ENCODE measurements around the gene CACFD1. TPM values are rescaled to one million over a fixed set of nuclear protein-coding genes. Genes with fewer than 3 reads are reported as not detected.

CACFD1 gene
- total RNA-seq, 2 experiments from 2014 or later, result 16.7 to 17.2 TPM

GRCh38 chr9:133417541-133418461 is 42.0 kb upstream of the CACFD1 start, which contains the start of gene REXO4:
TSS of gene REXO4 (minus strand) at chr9:133418010. CDS start at chr9:133417844, 166 bp downstream.
- ChIA-PET POLR2A (interaction anchor here (1.5 to 1.7 kb wide), 2 partner anchors 42 kb away, joined by 4 to 5 read pairs; partner anchors contain the start of gene CACFD1), CTCF (ENCODE audit: unreplicated experiment) (no interaction called here)
- Histone ChIP-seq H3K4me1 (ENCODE audit: insufficient read depth, low read length, poor library complexity, severe bottlenecking) (peaks cover 50% of the 10 kb centered on the region), H3K9me3 (ENCODE audit: low read length) (no peaks in the 10 kb centered on the region), H3K4me3 (ENCODE audit: low read depth, low read length, poor library complexity, severe bottlenecking) (peak within 1 kb of the TSS; percentile 88), H3K27ac (ENCODE audit: low read depth, low read length, poor library complexity, severe bottlenecking) (peak within 1 kb of the TSS; percentile 65), H3K4me2 (ENCODE audit: low read length) (peak within 1 kb of the TSS; percentile 91), H4K20me1 (ENCODE audit: insufficient read depth, low read length) (0 out of 2 replicates have a peak, but pooled peaks cover 5% of the 10 kb centered on the region), H3K36me3 (ENCODE audit: insufficient read depth, low read length) (peaks cover 39% of the 10 kb centered on the region), H2AFZ (ENCODE audit: low read length) (peak within 1 kb of the TSS; percentile 22; the same call in 1 of the 2 replicates), H3K79me2 (ENCODE audit: insufficient read depth, low read depth, low read length) (peaks cover 50% of the 10 kb centered on the region), H3K9me2 (ENCODE audit: insufficient read depth, low read length) (no peaks in the 10 kb centered on the region)
- DNase-seq (ENCODE audit: low spot score), result peak; percentile 95
- no peak for TF ChIP-seq CTCF (conservative IDR thresholded peaks at IDR 0.05; ENCODE audit: low read length)
- TF ChIP-seq EZH2phosphoT487 (IDR thresholded peaks at IDR 0.05; ENCODE audit: borderline replicate concordance, low read depth, low read length), result no peak
- BruUV-seq (replicated peaks), result TSS peak; percentile 80
- intact Hi-C loops (cut with micrococcal nuclease; ENCODE audit: unreplicated experiment), result loop anchor here (1.0 to 5.0 kb wide), 3 partner anchors 41 to 70 kb away; partner anchors contain the start of genes CACFD1, MED22, RPL7A and SLC2A6

GRCh38 chr9:133419005-133419404 is 40.8 kb upstream of the CACFD1 start:
- BruUV-seq (replicated peaks), result no TSS peak
- H3K27ac ChIP-seq (ENCODE audit: low read depth, low read length, poor library complexity, severe bottlenecking), result peak overlapping the region; percentile 65
- intact Hi-C loops (cut with micrococcal nuclease; ENCODE audit: unreplicated experiment), result loop anchor here (2.0 to 5.0 kb wide), 2 partner anchors 40 to 72 kb away; partner anchors contain the start of genes CACFD1, MED22 and RPL7A
- H3K36me3 ChIP-seq (ENCODE audit: insufficient read depth, low read length), result peaks cover 28% of the 10 kb centered on the region
- no peak for DNase-seq (ENCODE audit: low spot score)
- H3K4me1 ChIP-seq (ENCODE audit: insufficient read depth, low read length, poor library complexity, severe bottlenecking), result peaks cover 50% of the 10 kb centered on the region
- peak overlapping the region; percentile 88 for H3K4me3 ChIP-seq (ENCODE audit: low read depth, low read length, poor library complexity, severe bottlenecking)
- H4K20me1 ChIP-seq (ENCODE audit: insufficient read depth, low read length), result 0 out of 2 replicates have a peak, but pooled peaks cover 5% of the 10 kb centered on the region
- H2AFZ ChIP-seq (ENCODE audit: low read length), result no peak overlapping the region
- POLR2A ChIA-PET, result interaction anchor here (1.5 kb wide), 1 partner anchor 41 kb away, joined by 5 read pairs; the partner anchor contains the start of gene CACFD1
- CTCF ChIA-PET (ENCODE audit: unreplicated experiment), result no interaction called here
- TF ChIP-seq EZH2phosphoT487 (IDR thresholded peaks at IDR 0.05; ENCODE audit: borderline replicate concordance, low read depth, low read length) (no peak), CTCF (conservative IDR thresholded peaks at IDR 0.05; ENCODE audit: low read length) (no peak)
- peak overlapping the region; percentile 91 for H3K4me2 ChIP-seq (ENCODE audit: low read length)
- H3K9me2 ChIP-seq (ENCODE audit: insufficient read depth, low read length), result no peaks in the 10 kb centered on the region
- H3K79me2 ChIP-seq (ENCODE audit: insufficient read depth, low read depth, low read length), result peaks cover 42% of the 10 kb centered on the region
- H3K9me3 ChIP-seq (ENCODE audit: low read length), result no peaks in the 10 kb centered on the region

All from OCI-LY7 (cell line).